Liver (tissue), 9 donors: ENCODE measurements around the gene GON4L. TPM values are rescaled to one million over a fixed set of nuclear protein-coding genes. Genes with fewer than 3 reads are reported as not detected.

Experiments used
- DNase-seq: peaks from one replicate; pipeline ENCODE4 v3.0.0-alpha.2; 2017; ENCODE audit warnings: low spot score
- H3K27ac ChIP-seq, 2 donors: one replicate each; pipeline ENCODE4 v1.7.0; 2013; ENCODE audit warnings: inconsistent platforms in 2 of 2, low read length in 2 of 2, control low read depth in 1 of 2, low read depth in 1 of 2, mild to moderate bottlenecking in 1 of 2
- H3K27me3 ChIP-seq, 4 donors: one replicate each; pipeline versions ENCODE4 v1.6.1 to v1.7.0; 2013; ENCODE audit warnings: low read length in 3 of 4, inconsistent platforms in 1 of 4, mild to moderate bottlenecking in 1 of 4, moderate library complexity in 1 of 4; ENCODE audit not compliant: control insufficient read depth in 4 of 4, insufficient read depth in 4 of 4
- H3K36me3 ChIP-seq, 4 donors: one replicate each; pipeline versions ENCODE4 v1.6.1 to v1.7.0; 2013; ENCODE audit warnings: low read length in 3 of 4, mild to moderate bottlenecking in 3 of 4, low read depth in 1 of 4, moderate library complexity in 1 of 4; ENCODE audit not compliant: control insufficient read depth in 4 of 4, insufficient read depth in 3 of 4
- H3K4me1 ChIP-seq, 4 donors: one replicate each; pipeline versions ENCODE4 v1.6.1 to v1.7.0; 2013; ENCODE audit warnings: low read length in 3 of 4, mild to moderate bottlenecking in 3 of 4, moderate library complexity in 1 of 4; ENCODE audit not compliant: control insufficient read depth in 4 of 4, insufficient read depth in 4 of 4
- H3K4me3 ChIP-seq, 3 donors: one replicate each; pipeline versions ENCODE4 v1.6.1 to v1.7.0; 2013; ENCODE audit warnings: low read length in 3 of 3, control low read depth in 1 of 3, low read depth in 1 of 3, mild to moderate bottlenecking in 1 of 3
- H3K9ac ChIP-seq, 2 donors: one replicate each; pipeline ENCODE4 v1.7.0; 2013; ENCODE audit warnings: low read length in 2 of 2, mild to moderate bottlenecking in 2 of 2, moderate library complexity in 2 of 2, control low read depth in 1 of 2, low read depth in 1 of 2
- H3K9me3 ChIP-seq, 4 donors: one replicate each; pipeline versions ENCODE4 v1.6.1 to v1.7.0; 2013; ENCODE audit warnings: low read length in 3 of 4; ENCODE audit not compliant: control insufficient read depth in 4 of 4
- GABPA ChIP-seq, 2 donors: IDR thresholded peaks in 1 of 2; conservative IDR thresholded peaks in 1 of 2; 2 replicates each; pipeline ENCODE4 v1.6.1; 2016; ENCODE audit warnings: antibody characterized with exemption in 2 of 2, mild to moderate bottlenecking in 1 of 2, moderate library complexity in 1 of 2
- HNF4A ChIP-seq, 2 donors: conservative IDR thresholded peaks; 2 replicates each; pipeline ENCODE4 v1.6.1; 2016; ENCODE audit warnings: antibody characterized with exemption in 2 of 2, mild to moderate bottlenecking in 2 of 2
- HNF4G ChIP-seq: IDR thresholded peaks from 2 replicates; pipeline ENCODE4 v1.6.1; 2016; ENCODE audit warnings: antibody characterized with exemption
- JUND ChIP-seq, 2 donors: IDR thresholded peaks; 2 replicates each; pipeline ENCODE4 v1.6.1; 2016; ENCODE audit warnings: antibody characterized with exemption in 2 of 2
- NR2F2 ChIP-seq: IDR thresholded peaks from 2 replicates; pipeline ENCODE4 v1.6.1; 2016; ENCODE audit warnings: antibody characterized with exemption
- RAD21 ChIP-seq, 2 donors: IDR thresholded peaks; 2 replicates each; pipeline ENCODE4 v1.6.1; 2016; ENCODE audit warnings: antibody characterized with exemption in 2 of 2, mild to moderate bottlenecking in 2 of 2
- REST ChIP-seq: IDR thresholded peaks from 2 replicates; pipeline ENCODE4 v1.6.1; 2016; ENCODE audit warnings: antibody characterized with exemption, mild to moderate bottlenecking
- RXRA ChIP-seq, 2 donors: IDR thresholded peaks; 2 replicates each; pipeline ENCODE4 v1.6.1; 2017 to 2018; ENCODE audit warnings: antibody characterized with exemption in 2 of 2, mild to moderate bottlenecking in 1 of 2
- SP1 ChIP-seq: IDR thresholded peaks from 2 replicates; pipeline ENCODE4 v1.6.1; 2018; ENCODE audit warnings: antibody characterized with exemption, mild to moderate bottlenecking
- TAF1 ChIP-seq: conservative IDR thresholded peaks from 2 replicates; pipeline ENCODE4 v1.6.1; 2016; ENCODE audit warnings: antibody characterized with exemption, mild to moderate bottlenecking
- YY1 ChIP-seq: IDR thresholded peaks from 2 replicates; pipeline ENCODE4 v1.6.1; 2016; ENCODE audit warnings: antibody characterized with exemption, mild to moderate bottlenecking
- ZBTB33 ChIP-seq: IDR thresholded peaks from 2 replicates; pipeline ENCODE4 v1.6.1; 2016; ENCODE audit warnings: antibody characterized with exemption
- WGBS: extraction: QIAGEN DNeasy Blood & Tissue Kit; methylation state at CpG from one replicate; pipeline ENCODE4 v1.1.7; 2013; 5-methylcytosine and 5-hydroxymethylcytosine counted together
- polyA plus RNA-seq, 2 donors: library from polyadenylated mRNA; stranded (reverse) in 1 of 2; unstranded in 1 of 2; fragments of 200-250 nt in 1 of 2; fragments of >200 nt in 1 of 2; fragmentation: Nextera tagmentation in 1 of 2; extraction: Ambion mirVana in 1 of 2; gene quantifications; one replicate each; pipeline versions ENCODE4 v1.2.1 to v1.2.3, GENCODE V29; 2013 to 2015
- total RNA-seq, 2 donors: library from RNA; depleted of rRNA; stranded (reverse); fragments of >200 nt; gene quantifications; one replicate each; pipeline ENCODE4 v1.2.3, GENCODE V29; 2014
- TF ChIP-seq, protein P1 (sequence below): fragments of 150-350 bp; IDR thresholded peaks from 2 replicates; pipeline ENCODE4 v1.5.1; 2017; ENCODE audit warnings: improper control_type of control experiment, low read depth, low read length; ENCODE audit not compliant: missing input control
- donor health status: healthy.
- donor health status: healthy.
- donor health status: healthy.
- donor health status: healthy.
- donor health status: healthy.

GON4L gene
- total and polyA plus RNA-seq, 4 donors = 5.7 to 26.2 (median 15.7) TPM

- TF ChIP-seq, protein P1, sequence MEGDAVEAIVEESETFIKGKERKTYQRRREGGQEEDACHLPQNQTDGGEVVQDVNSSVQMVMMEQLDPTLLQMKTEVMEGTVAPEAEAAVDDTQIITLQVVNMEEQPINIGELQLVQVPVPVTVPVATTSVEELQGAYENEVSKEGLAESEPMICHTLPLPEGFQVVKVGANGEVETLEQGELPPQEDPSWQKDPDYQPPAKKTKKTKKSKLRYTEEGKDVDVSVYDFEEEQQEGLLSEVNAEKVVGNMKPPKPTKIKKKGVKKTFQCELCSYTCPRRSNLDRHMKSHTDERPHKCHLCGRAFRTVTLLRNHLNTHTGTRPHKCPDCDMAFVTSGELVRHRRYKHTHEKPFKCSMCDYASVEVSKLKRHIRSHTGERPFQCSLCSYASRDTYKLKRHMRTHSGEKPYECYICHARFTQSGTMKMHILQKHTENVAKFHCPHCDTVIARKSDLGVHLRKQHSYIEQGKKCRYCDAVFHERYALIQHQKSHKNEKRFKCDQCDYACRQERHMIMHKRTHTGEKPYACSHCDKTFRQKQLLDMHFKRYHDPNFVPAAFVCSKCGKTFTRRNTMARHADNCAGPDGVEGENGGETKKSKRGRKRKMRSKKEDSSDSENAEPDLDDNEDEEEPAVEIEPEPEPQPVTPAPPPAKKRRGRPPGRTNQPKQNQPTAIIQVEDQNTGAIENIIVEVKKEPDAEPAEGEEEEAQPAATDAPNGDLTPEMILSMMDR = no peak
- no peak for TF ChIP-seq YY1
- no peak for TF ChIP-seq HNF4G
- TF ChIP-seq RAD21 (IDR thresholded peaks at IDR 0.05) = no peak
- TF ChIP-seq ZBTB33 = no peak
- TF ChIP-seq TAF1 = no peak
- TF ChIP-seq RXRA (IDR thresholded peaks at IDR 0.05) = no peak
These were observed 63.8 kb downstream of the GON4L start (continued) for GRCh38 chr1:155793213-155793612.

DNA sequence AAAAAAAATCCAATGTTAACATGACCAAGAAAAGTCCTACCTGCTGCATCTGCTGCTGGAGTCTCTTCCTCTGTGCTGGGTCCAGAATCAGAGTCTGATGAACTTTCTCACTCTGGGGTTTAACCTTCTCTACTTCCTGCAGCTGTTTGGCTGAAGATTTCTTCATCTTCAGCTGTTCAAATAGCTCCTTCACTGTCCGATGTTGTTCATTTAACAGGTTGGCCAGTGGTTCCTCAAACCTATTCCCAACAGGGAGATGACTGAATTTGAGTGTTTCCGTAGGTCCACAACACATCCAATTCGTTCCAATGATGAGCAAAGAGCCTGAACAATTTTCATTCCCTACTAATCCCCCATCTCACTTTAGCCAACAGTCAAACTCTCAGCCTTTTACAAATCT is 79.4 kb downstream of the GON4L start:
- H3K36me3 ChIP-seq = peaks cover 2 to 58% (median 28%) of the 10 kb centered on the region in 4 donors

More for the DNA sequence above, 79.4 kb downstream of the GON4L start:
- no peak for DNase-seq
- Histone ChIP-seq H3K9me3 (no peaks in the 10 kb centered on the region), H3K4me3 (no peak overlapping the region), H3K27ac (no peak overlapping the region), H3K4me1 (no peaks in the 10 kb centered on the region), H3K27me3 (no peaks in the 10 kb centered on the region), H3K9ac (no peak overlapping the region)
- TF ChIP-seq GABPA (IDR thresholded peaks at IDR 0.05 in 1 of 2, conservative IDR thresholded peaks at IDR 0.05 in 1 of 2) (no peak), REST (no peak), ZBTB33 (no peak), RAD21 (IDR thresholded peaks at IDR 0.05) (no peak), SP1 (no peak), TAF1 (no peak), HNF4A (conservative IDR thresholded peaks at IDR 0.05) (no peak), NR2F2 (no peak), JUND (IDR thresholded peaks at IDR 0.05) (no peak)
- 91% methylated on average over 3 of the region's 3 CpGs for WGBS
